SK-N-SH (cell line): ENCODE measurements around the gene CDCP1. TPM values are rescaled to one million over a fixed set of nuclear protein-coding genes. Genes with fewer than 3 reads are reported as not detected.

Experiments
- CTCF ChIA-PET: fragments of 300-600, 350-600 bp; formaldehyde crosslinking; extraction: SDS; loops from one replicate; lab custom pipeline; 2021; lab: Yijun Ruan, JAX
- POLR2A ChIA-PET: fragments of 350-600 bp; sonication (Branson Sonifier 250); formaldehyde crosslinking; extraction: SDS; loops from one replicate; lab custom pipeline; 2020; ENCODE audit warnings: antibody characterized with exemption, inconsistent platforms; lab: Yijun Ruan, JAX
- DNase-seq: peaks from one replicate; pipeline ENCODE4 v3.0.0; 2012
- H2AFZ ChIP-seq: fragments of 200-600 bp; sonication (generic); 2 replicates; pipeline ENCODE4 v1.8.1; 2016; ENCODE audit warnings: antibody characterized with exemption, mild to moderate bottlenecking, low read depth
- H3F3A ChIP-seq: fragments of 200-600 bp; sonication (generic); replicated peaks from 2 replicates; pipeline ENCODE3; 2016; ENCODE audit warnings: antibody characterized with exemption, mild to moderate bottlenecking; ENCODE audit not compliant: insufficient read depth
- H3K27ac ChIP-seq, 2 experiments: fragments of 200-500 bp in 1 of 2; fragments of 200-600 bp in 1 of 2; sonication (Bioruptor generic) in 1 of 2; sonication (generic), shearing (Covaris generic) in 1 of 2; 2 replicates each; pipeline versions ENCODE4 v1.5.1 to v1.6.1; 2014 to 2016; ENCODE audit warnings: low read depth in 2 of 2, inconsistent platforms in 1 of 2, low read length in 1 of 2, mild to moderate bottlenecking in 1 of 2, mixed read lengths in 1 of 2
- H3K27me3 ChIP-seq: fragments of 200-600 bp; sonication (generic), shearing (Covaris generic); 2 replicates; pipeline ENCODE4 v1.6.1; 2016; ENCODE audit warnings: mixed run types; ENCODE audit not compliant: insufficient read depth
- H3K36me3 ChIP-seq, 2 experiments: fragments of 200-500 bp in 1 of 2; fragments of 200-600 bp in 1 of 2; sonication (Bioruptor generic) in 1 of 2; sonication (generic) in 1 of 2; replicated peaks in 1 of 2; 2 replicates each; pipeline versions ENCODE3 to v1.5.1; 2014 to 2016; ENCODE audit warnings: low read length in 1 of 2, mild to moderate bottlenecking in 1 of 2; ENCODE audit not compliant: insufficient read depth in 2 of 2, control insufficient read depth in 1 of 2
- H3K4me1 ChIP-seq, 2 experiments: fragments of 200-500 bp in 1 of 2; fragments of 200-600 bp in 1 of 2; sonication (Bioruptor generic) in 1 of 2; sonication (generic), shearing (Covaris generic) in 1 of 2; 2 replicates each; pipeline versions ENCODE4 v1.5.1 to v1.6.1; 2014 to 2016; ENCODE audit warnings: low read depth in 1 of 2, low read length in 1 of 2, mixed run types in 1 of 2; ENCODE audit not compliant: insufficient read depth in 2 of 2, control insufficient read depth in 1 of 2
- H3K4me2 ChIP-seq: fragments of 200-600 bp; sonication (generic), shearing (Covaris generic); 2 replicates; pipeline ENCODE4 v1.6.1; 2017; ENCODE audit warnings: mixed run types
- H3K4me3 ChIP-seq, 2 experiments: fragments of 200-500 bp in 1 of 2; fragments of 200-600 bp in 1 of 2; sonication (Bioruptor generic) in 1 of 2; sonication (generic), shearing (Covaris generic) in 1 of 2; 2 replicates each; pipeline versions ENCODE4 v1.5.1 to v1.8.1; 2014 to 2016; ENCODE audit warnings: low read depth in 2 of 2, inconsistent platforms in 1 of 2, low read length in 1 of 2, mild to moderate bottlenecking in 1 of 2, mixed read lengths in 1 of 2, moderate library complexity in 1 of 2
- H3K79me2 ChIP-seq: fragments of 200-600 bp; sonication (generic); 2 replicates; pipeline ENCODE4 v1.8.1; 2017; ENCODE audit warnings: mild to moderate bottlenecking; ENCODE audit not compliant: insufficient read depth
- H3K9ac ChIP-seq: fragments of 200-600 bp; sonication (generic); 2 replicates; pipeline ENCODE4 v1.6.1; 2017; ENCODE audit warnings: mixed run types
- H3K9me2 ChIP-seq: fragments of 200-600 bp; sonication (generic); 2 replicates; pipeline ENCODE4 v1.6.1; 2017; ENCODE audit warnings: mixed run types
- H3K9me3 ChIP-seq: fragments of 200-600 bp; sonication (generic); 2 replicates; pipeline ENCODE4 v1.6.1; 2017; ENCODE audit warnings: mixed run types, mild to moderate bottlenecking, moderate library complexity
- H4K20me1 ChIP-seq: fragments of 200-600 bp; sonication (generic); 2 replicates; pipeline ENCODE4 v1.6.1; 2017; ENCODE audit warnings: mild to moderate bottlenecking, mixed run types; ENCODE audit not compliant: insufficient read depth
- CHD2 ChIP-seq: fragments of 150-350 bp; IDR thresholded peaks from 2 replicates; pipeline ENCODE4 v1.6.1; 2018; ENCODE audit warnings: low read length; ENCODE audit not compliant: partially characterized antibody
- CTCF ChIP-seq: fragments of 200-600 bp; sonication (generic); IDR thresholded peaks from 2 replicates; pipeline ENCODE4 v1.6.1; 2017; ENCODE audit warnings: antibody characterized with exemption, mild to moderate bottlenecking, moderate library complexity
- ELF1 ChIP-seq: IDR thresholded peaks from 2 replicates; pipeline ENCODE4 v1.4.0; 2012
- EZH2phosphoT487 ChIP-seq: fragments of 200-600 bp; sonication (generic); IDR thresholded peaks from 2 replicates; pipeline ENCODE4 v1.6.1; 2017; ENCODE audit warnings: low read depth, mixed run types, mild to moderate bottlenecking, antibody characterized with exemption, moderate library complexity, borderline replicate concordance
- IRF3 ChIP-seq: fragments of 150-350 bp; IDR thresholded peaks from 2 replicates; pipeline ENCODE4 v1.6.1; 2016; ENCODE audit warnings: mild to moderate bottlenecking, low read depth, low read length
- MXI1 ChIP-seq: IDR thresholded peaks from 2 replicates; pipeline ENCODE4 v1.6.1; 2012; ENCODE audit warnings: mild to moderate bottlenecking, low read depth, low read length, improper control_type of control experiment
- POLR2AphosphoS5 ChIP-seq: IDR thresholded peaks from 2 replicates; pipeline ENCODE4 v1.6.1; 2012; ENCODE audit warnings: low read depth, low read length
- RAD21 ChIP-seq: IDR thresholded peaks from 2 replicates; pipeline ENCODE4 v1.6.1; 2012; ENCODE audit warnings: mild to moderate bottlenecking, low read length
- REST ChIP-seq: IDR thresholded peaks from 2 replicates; pipeline ENCODE4 v1.6.1; 2012; ENCODE audit warnings: mild to moderate bottlenecking, low read depth, low read length, moderate library complexity
- RFX5 ChIP-seq: IDR thresholded peaks from 2 replicates; pipeline ENCODE4 v1.6.1; 2012; ENCODE audit warnings: mild to moderate bottlenecking, improper control_type of control experiment, low read length
- SIN3A ChIP-seq: IDR thresholded peaks from 2 replicates; pipeline ENCODE4 v1.6.1; 2012; ENCODE audit warnings: low read depth, mild to moderate bottlenecking, low read length, moderate library complexity, borderline replicate concordance
- TCF12 ChIP-seq: IDR thresholded peaks from 2 replicates; pipeline ENCODE4 v1.4.0; 2012
- TEAD4 ChIP-seq: IDR thresholded peaks from 2 replicates; pipeline ENCODE4 v1.4.0; 2012; ENCODE audit warnings: mild to moderate bottlenecking, borderline replicate concordance; ENCODE audit not compliant: insufficient read depth
- USF2 ChIP-seq: fragments of 150-350 bp; IDR thresholded peaks from 2 replicates; pipeline ENCODE4 v1.6.1; 2017; ENCODE audit warnings: antibody characterized with exemption, low read length, low read depth, borderline replicate concordance
- WGBS: methylation state at CpG from one replicate; pipeline ENCODE4 v1.1.6; 2017; ENCODE audit warnings: low lambda C conversion rate; 5-methylcytosine and 5-hydroxymethylcytosine counted together
- polyA plus RNA-seq, 3 experiments: library from polyadenylated mRNA; depleted of rRNA; stranded (reverse); fragments of >200 nt; gene quantifications; 2 replicates each; pipeline ENCODE4 v1.2.3, GENCODE V29; 2012

CDCP1 gene
- polyA plus RNA-seq, 1 of the 3 experiments (the other 2 are of a cell fraction) = 3.6 TPM

- Histone ChIP-seq H3K9ac (no peak overlapping the region), H3K79me2 (no peaks in the 10 kb centered on the region)
- POLR2A ChIA-PET = no interaction called here
- CTCF ChIA-PET = no interaction called here
- no peak for TF ChIP-seq SIN3A
- TF ChIP-seq, all 33 proteins: peak for 0
- no peaks in the 10 kb centered on the region for H3K9me2 ChIP-seq
- WGBS = 33% methylated on average over 1 of the region's 2 CpGs
- H3K27me3 ChIP-seq = no peaks in the 10 kb centered on the region
- no peak overlapping the region for H3K4me2 ChIP-seq
- H2AFZ ChIP-seq = no peak overlapping the region
- no peaks in the 10 kb centered on the region for H3K36me3 ChIP-seq
- no peaks in the 10 kb centered on the region for H3K9me3 ChIP-seq
- H3K4me3 ChIP-seq = no peak overlapping the region
- H3F3A ChIP-seq = peaks cover 12% of the 10 kb centered on the region
- no peaks in the 10 kb centered on the region for H4K20me1 ChIP-seq
- peaks cover 0 to 21% of the 10 kb centered on the region in 2 experiments; a peak in 2 of 4 replicates for H3K4me1 ChIP-seq
- no peak overlapping the region for H3K27ac ChIP-seq
- DNase-seq = no peak
These were observed 64.6 kb downstream of the CDCP1 start for GRCh38 chr3:45081506-45082141.

- H3K4me1 ChIP-seq = peaks cover 0 to 20% of the 10 kb centered on the region in 2 experiments; a peak in 2 of 4 replicates
- no peak for DNase-seq
- no peaks in the 10 kb centered on the region for H3K36me3 ChIP-seq
- no peak for TF ChIP-seq POLR2AphosphoS5
- TF ChIP-seq ELF1 = no peak
- no peak for TF ChIP-seq MXI1
- no peak for TF ChIP-seq TCF12
- TF ChIP-seq IRF3 = no peak
- no peak for TF ChIP-seq RFX5
- no peak for TF ChIP-seq RAD21
- no peak for TF ChIP-seq REST
- TF ChIP-seq CTCF = no peak
- no peak for TF ChIP-seq EZH2phosphoT487
- TF ChIP-seq CHD2 = no peak
- no peak for TF ChIP-seq TEAD4
- TF ChIP-seq USF2 = no peak
- H3K4me2 ChIP-seq = no peak overlapping the region
- no peak overlapping the region for H2AFZ ChIP-seq
- H3K9ac ChIP-seq = no peak overlapping the region
- ChIA-PET POLR2A (no interaction called here), CTCF (interaction anchor here (1.2 kb wide), 1 partner anchor 41 kb away, joined by 3 read pairs; no protein-coding TSS in a partner anchor)
- no peaks in the 10 kb centered on the region for H3K27me3 ChIP-seq
- H4K20me1 ChIP-seq = no peaks in the 10 kb centered on the region
- H3K9me2 ChIP-seq = no peaks in the 10 kb centered on the region
- H3K79me2 ChIP-seq = no peaks in the 10 kb centered on the region
- H3K9me3 ChIP-seq = no peaks in the 10 kb centered on the region
- WGBS = 100% methylated on average over 1 of the region's 1 CpG
- H3K4me3 ChIP-seq = no peak overlapping the region
- no peak overlapping the region for H3K27ac ChIP-seq
- peaks cover 10% of the 10 kb centered on the region for H3F3A ChIP-seq
These were observed 65.4 kb downstream of the CDCP1 start for GRCh38 chr3:45080824-45081223.
